GM23338 (cell line): ENCODE measurements around the gene TRAK1. TPM values are rescaled to one million over a fixed set of nuclear protein-coding genes. Genes with fewer than 3 reads are reported as not detected.

Experiments used
- ATAC-seq: fragments of 200-7000 bp; cut with Tn5 transposase; 3 replicates; pipeline ENCODE4 v1.9.1; 2020
- DNase-seq: peaks from one replicate; pipeline ENCODE4 v3.0.0-alpha.2; 2015; ENCODE audit warnings: low spot score
- H2AFZ ChIP-seq: fragments of 200-600 bp; sonication (generic); 2 replicates; pipeline ENCODE4 v1.8.0; 2016; ENCODE audit warnings: antibody characterized with exemption, mild to moderate bottlenecking, moderate library complexity
- H3F3A ChIP-seq: fragments of 200-600 bp; sonication (generic); replicated peaks from 2 replicates; pipeline ENCODE4 v1.8.0; 2017; ENCODE audit warnings: antibody characterized with exemption, mixed run types, low read depth
- H3K27ac ChIP-seq: fragments of 200-600 bp; sonication (generic); 2 replicates; pipeline ENCODE4 v1.6.1; 2016; ENCODE audit warnings: low read depth
- H3K27me3 ChIP-seq: fragments of 200-600 bp; sonication (generic); 2 replicates; pipeline ENCODE4 v1.8.0; 2016; ENCODE audit warnings: mild to moderate bottlenecking, mixed run types, moderate library complexity; ENCODE audit not compliant: insufficient read depth
- H3K36me3 ChIP-seq: fragments of 200-600 bp; sonication (generic); 2 replicates; pipeline ENCODE4 v1.8.0; 2016; ENCODE audit warnings: mild to moderate bottlenecking; ENCODE audit not compliant: insufficient read depth
- H3K4me1 ChIP-seq: fragments of 200-600 bp; sonication (generic); 2 replicates; pipeline ENCODE4 v1.8.0; 2016; ENCODE audit warnings: mild to moderate bottlenecking, moderate library complexity; ENCODE audit not compliant: insufficient read depth
- H3K4me2 ChIP-seq: fragments of 200-600 bp; sonication (generic); 2 replicates; pipeline ENCODE4 v1.7.1; 2017; ENCODE audit warnings: mixed run types
- H3K4me3 ChIP-seq: fragments of 200-600 bp; sonication (generic); 2 replicates; pipeline ENCODE4 v1.6.1; 2016; ENCODE audit warnings: mixed run types
- H3K79me2 ChIP-seq: fragments of 200-600 bp; sonication (generic); replicated peaks from 2 replicates; pipeline ENCODE4 v1.8.0; 2017; ENCODE audit warnings: mild to moderate bottlenecking; ENCODE audit not compliant: insufficient read depth
- H3K9me2 ChIP-seq: fragments of 200-600 bp; sonication (generic); 2 replicates; pipeline ENCODE4 v1.8.0; 2017; ENCODE audit not compliant: insufficient read depth
- H4K20me1 ChIP-seq: fragments of 200-600 bp; sonication (generic); replicated peaks from 2 replicates; pipeline ENCODE4 v1.8.0; 2017; ENCODE audit warnings: mild to moderate bottlenecking; ENCODE audit not compliant: insufficient read depth
- H3K27ac Mint-ChIP-seq: 2 replicates; pipeline ENCODE4 v1.8.0; 2020; ENCODE audit warnings: inconsistent platforms, mild to moderate bottlenecking, moderate library complexity, mixed read lengths
- H3K27me3 Mint-ChIP-seq: 3 replicates; pipeline ENCODE4 v1.8.0; 2022; ENCODE audit warnings: low read depth, mild to moderate bottlenecking, moderate library complexity, mixed read lengths, inconsistent platforms; ENCODE audit not compliant: insufficient read depth, poor library complexity
- H3K36me3 Mint-ChIP-seq: 3 replicates; pipeline ENCODE4 v1.8.0; 2021; ENCODE audit warnings: low read depth, mild to moderate bottlenecking, inconsistent platforms, moderate library complexity, mixed read lengths
- H3K4me1 Mint-ChIP-seq: 3 replicates; pipeline ENCODE4 v1.8.0; 2020; ENCODE audit warnings: mild to moderate bottlenecking, inconsistent platforms, mixed read lengths
- H3K4me3 Mint-ChIP-seq: 3 replicates; pipeline ENCODE4 v1.8.0; 2021; ENCODE audit warnings: moderate library complexity, mild to moderate bottlenecking, inconsistent platforms, mixed read lengths
- H3K9me3 Mint-ChIP-seq: 3 replicates; pipeline ENCODE4 v1.8.0; 2020; ENCODE audit warnings: moderate library complexity, mild to moderate bottlenecking, inconsistent platforms, mixed read lengths
- CREB1 ChIP-seq: fragments of 250-450 bp; sonication (Bioruptor Pico); IDR thresholded peaks from 2 replicates; pipeline ENCODE4 v1.5.0; 2020; ENCODE audit warnings: low read depth, mild to moderate bottlenecking, moderate library complexity
- CTCF ChIP-seq, 2 experiments: fragments of 200-600 bp in 1 of 2; sonication (generic) in 1 of 2; conservative IDR thresholded peaks; 2 replicates each; pipeline versions ENCODE4 v1.5.1 to v1.6.1; 2016 to 2017; ENCODE audit warnings: antibody characterized with exemption in 2 of 2, low read depth in 2 of 2, mild to moderate bottlenecking in 2 of 2, moderate library complexity in 1 of 2
- ETS1 ChIP-seq: IDR thresholded peaks from 2 replicates; pipeline ENCODE4 v1.6.1; 2016; ENCODE audit warnings: antibody characterized with exemption
- EZH2 ChIP-seq: fragments of 200-600 bp; sonication (generic); IDR thresholded peaks from one replicate; pipeline ENCODE4 v1.8.0; 2017; ENCODE audit warnings: antibody characterized with exemption, mild to moderate bottlenecking, low read depth; ENCODE audit not compliant: unreplicated experiment
- EZH2phosphoT487 ChIP-seq: fragments of 200-600 bp; sonication (generic); IDR thresholded peaks from one replicate; pipeline ENCODE4 v1.8.1; 2018; ENCODE audit warnings: antibody characterized with exemption; ENCODE audit not compliant: unreplicated experiment
- JUNB ChIP-seq: IDR thresholded peaks from one replicate; pipeline ENCODE4 v1.6.1; 2016; ENCODE audit warnings: antibody characterized with exemption; ENCODE audit not compliant: unreplicated experiment
- NANOG ChIP-seq: IDR thresholded peaks from 2 replicates; pipeline ENCODE4 v1.6.1; 2016; ENCODE audit warnings: antibody characterized with exemption, borderline replicate concordance
- POLR2AphosphoS5 ChIP-seq: IDR thresholded peaks from 2 replicates; pipeline ENCODE4 v1.6.1; 2016; ENCODE audit warnings: antibody characterized with exemption, low read depth
- REST ChIP-seq: IDR thresholded peaks from one replicate; pipeline ENCODE4 v1.6.1; 2018; ENCODE audit warnings: antibody characterized with exemption; ENCODE audit not compliant: unreplicated experiment
- STAT1 ChIP-seq: IDR thresholded peaks from one replicate; pipeline ENCODE4 v1.6.1; 2016; ENCODE audit warnings: antibody characterized with exemption; ENCODE audit not compliant: unreplicated experiment
- ZNF114 ChIP-seq: fragments of 250-450 bp; sonication (Bioruptor Pico); IDR thresholded peaks from 2 replicates; pipeline ENCODE4 v1.5.0; 2020; ENCODE audit warnings: mild to moderate bottlenecking, moderate library complexity
- ZNF331 ChIP-seq: fragments of 250-450 bp; sonication (Bioruptor Pico); IDR thresholded peaks from 2 replicates; pipeline ENCODE4 v1.5.0; 2020; ENCODE audit warnings: low read depth, mild to moderate bottlenecking, moderate library complexity
- ZNF462 ChIP-seq: fragments of 250-450 bp; sonication (Bioruptor Pico); IDR thresholded peaks from 2 replicates; pipeline ENCODE4 v1.5.0; 2020; ENCODE audit warnings: mild to moderate bottlenecking, moderate library complexity
- polyA plus RNA-seq: library from polyadenylated mRNA; unstranded; fragments of >200 nt; fragmentation: Nextera tagmentation; extraction: Ambion mirVana; gene quantifications from 2 replicates; pipeline ENCODE4 v1.2.1, GENCODE V29; 2016
- total RNA-seq: library from RNA; depleted of rRNA; stranded (reverse); fragments of >200 nt; shearing (Covaris generic); gene quantifications from 2 replicates; pipeline ENCODE4 v1.2.3, GENCODE V29; 2014

TRAK1 gene
- total and polyA plus RNA-seq, 2 experiments from 2014 or later: 13.4 to 47.4 TPM

GRCh38 chr3:42110631-42111030 lies 19.5 kb downstream of the TRAK1 start:
- Histone ChIP-seq H3K27ac (no peak overlapping the region), H4K20me1 (no peaks in the 10 kb centered on the region), H3K79me2 (no peaks in the 10 kb centered on the region; the same call in 1 of the 2 replicates), H3K4me1 (no peaks in the 10 kb centered on the region), H3K9me2 (no peaks in the 10 kb centered on the region), H3K36me3 (no peaks in the 10 kb centered on the region; the same call in 1 of the 2 replicates), H3K4me3 (no peak overlapping the region), H3F3A (no peaks in the 10 kb centered on the region), H3K27me3 (no peaks in the 10 kb centered on the region), H2AFZ (no peak overlapping the region), H3K4me2 (no peak overlapping the region)
- no peaks in the 10 kb centered on the region for H3K4me1 Mint-ChIP-seq
- no peak overlapping the region for H3K27ac Mint-ChIP-seq
- no peak overlapping the region for H3K4me3 Mint-ChIP-seq
- peaks cover under 1% of the 10 kb centered on the region; the same call in 2 of the 3 replicates for H3K36me3 Mint-ChIP-seq
- H3K9me3 Mint-ChIP-seq: 0 out of 3 replicates have a peak, but pooled peaks cover under 1% of the 10 kb centered on the region
- ATAC-seq: no peak
- DNase-seq: no peak
- peaks cover 3% of the 10 kb centered on the region for H3K27me3 Mint-ChIP-seq
- TF ChIP-seq STAT1: no peak
- no peak for TF ChIP-seq CTCF (conservative IDR thresholded peaks at IDR 0.05; ENCODE audit: low read depth in 2 of 2)
- no peak for TF ChIP-seq NANOG
- TF ChIP-seq JUNB: no peak
- no peak for TF ChIP-seq ZNF462 (CRISPR knock-in tag)
- no peak for TF ChIP-seq REST
- no peak for TF ChIP-seq EZH2phosphoT487
- no peak for TF ChIP-seq ZNF331 (CRISPR knock-in tag)
- TF ChIP-seq ETS1: no peak
- TF ChIP-seq POLR2AphosphoS5: no peak
- no peak for TF ChIP-seq CREB1 (CRISPR knock-in tag)
- TF ChIP-seq ZNF114 (CRISPR knock-in tag): no peak
- TF ChIP-seq EZH2: no peak
